ENCODE results near the gene TANGO6.
"Not testable (repeated sequence)": the region's sequence is repeated elsewhere in the genome, so short reads cannot be mapped to it uniquely, and the experiment has no call there.

Gene TANGO6

GRCh38 chr16:69055008-69055407 lies 211.7 kb downstream of the TANGO6 start:
- intact Hi-C loops (cut with DNase I; ENCODE audit: low total_unique reads) = no loop called here
- no peak for DNase-seq
- Histone ChIP-seq H3K9me3 (no peaks in the 10 kb centered on the region), H3K27ac (no peak overlapping the region), H3K36me3 (no peaks in the 10 kb centered on the region), H3K4me3 (no peak overlapping the region), H3K27me3 (no peaks in the 10 kb centered on the region), H3K4me1 (peaks cover 0 to 3% (median 0%) of the 10 kb centered on the region in 4 donors)
- TF ChIP-seq CTCF (IDR thresholded peaks at IDR 0.05) = no peak

- intact Hi-C loops (cut with DNase I; ENCODE audit: low total_unique reads) = no loop called here
- H3K27me3 ChIP-seq = no peaks in the 10 kb centered on the region
- no peak overlapping the region for H3K4me3 ChIP-seq
- H3K4me1 ChIP-seq = peaks cover 0 to 3% (median 0%) of the 10 kb centered on the region in 4 donors
- no peaks in the 10 kb centered on the region for H3K9me3 ChIP-seq
- H3K27ac ChIP-seq = no peak overlapping the region
- H3K36me3 ChIP-seq = no peaks in the 10 kb centered on the region
- no peak for TF ChIP-seq CTCF (IDR thresholded peaks at IDR 0.05)
- no peak for DNase-seq
Observed at GRCh38 chr16:69055980-69056379, 212.6 kb downstream of the TANGO6 start.

GRCh38 chr16:69056421-69056820 lies 213.1 kb downstream of the TANGO6 start:
- H3K27me3 ChIP-seq = no peaks in the 10 kb centered on the region

GRCh38 chr16:69057400-69058378 lies 214.4 kb downstream of the TANGO6 start:
- H3K27ac ChIP-seq = no peak overlapping the region

More at GRCh38 chr16:69056421-69056820, 213.1 kb downstream of the TANGO6 start:
- DNase-seq = no peak
- Histone ChIP-seq H3K4me1 (peaks cover 0 to 3% (median 0%) of the 10 kb centered on the region in 4 donors), H3K4me3 (no peak overlapping the region), H3K27ac (no peak overlapping the region), H3K36me3 (no peaks in the 10 kb centered on the region), H3K9me3 (no peaks in the 10 kb centered on the region)
- no peak for TF ChIP-seq CTCF (IDR thresholded peaks at IDR 0.05)
- intact Hi-C loops (cut with DNase I; ENCODE audit: low total_unique reads) = no loop called here

GRCh38 chr16:69063491-69063890 lies 220.2 kb downstream of the TANGO6 start:
- H3K36me3 ChIP-seq; H3K4me1 ChIP-seq; H3K27ac ChIP-seq; intact Hi-C loops (cut with DNase I; ENCODE audit: low total_unique reads); H3K27me3 ChIP-seq; H3K4me3 ChIP-seq; DNase-seq; H3K9me3 ChIP-seq: not testable (repeated sequence)

More at GRCh38 chr16:69057400-69058378, 214.4 kb downstream of the TANGO6 start:
- H3K36me3 ChIP-seq = no peaks in the 10 kb centered on the region
- no peak for DNase-seq
- intact Hi-C loops (cut with DNase I; ENCODE audit: low total_unique reads) = no loop called here
- TF ChIP-seq CTCF (IDR thresholded peaks at IDR 0.05) = no peak
- H3K4me1 ChIP-seq = peaks cover 0 to 3% (median 0%) of the 10 kb centered on the region in 4 donors
- no peaks in the 10 kb centered on the region for H3K9me3 ChIP-seq
- no peak overlapping the region for H3K4me3 ChIP-seq
- no peaks in the 10 kb centered on the region for H3K27me3 ChIP-seq

- no peak for DNase-seq
- Histone ChIP-seq H3K4me3 (no peak overlapping the region), H3K4me1 (peaks cover 0 to 8% (median 3%) of the 10 kb centered on the region in 4 donors), H3K27ac (no peak overlapping the region), H3K36me3 (no peaks in the 10 kb centered on the region), H3K27me3 (no peaks in the 10 kb centered on the region), H3K9me3 (no peaks in the 10 kb centered on the region)
- no peak for TF ChIP-seq CTCF (IDR thresholded peaks at IDR 0.05)
- intact Hi-C loops (cut with DNase I; ENCODE audit: low total_unique reads) = no loop called here
Observed at GRCh38 chr16:69064124-69064763, 220.9 kb downstream of the TANGO6 start.
